Smooth muscle cell (in vitro differentiated cells): ENCODE data around the gene SUN3. TPM values are rescaled to one million over a fixed set of nuclear protein-coding genes. Genes with fewer than 3 reads are reported as not detected.
"Not testable (repeated sequence)": the region's sequence is repeated elsewhere in the genome, so short reads cannot be mapped to it uniquely, and the experiment has no call there.

Experiments
- DNase-seq: peaks from one replicate; lab custom pipeline; 2025; ENCODE audit not compliant: unreplicated experiment; lab: John Stamatoyannopoulos, UW
- H2AFZ ChIP-seq: fragments of 200-600 bp; sonication (generic); 2 replicates; pipeline ENCODE4 v1.6.0; 2016; ENCODE audit warnings: antibody characterized with exemption, low read depth, mild to moderate bottlenecking
- H3F3A ChIP-seq: fragments of 200-600 bp; sonication (generic); 2 replicates; pipeline ENCODE4 v1.6.0; 2017; ENCODE audit warnings: antibody characterized with exemption, low read depth
- H3K27ac ChIP-seq: fragments of 200-600 bp; sonication (generic); 2 replicates; pipeline ENCODE4 v1.5.1; 2016; ENCODE audit warnings: low read depth, mild to moderate bottlenecking
- H3K27me3 ChIP-seq: fragments of 200-600 bp; sonication (generic); 2 replicates; pipeline ENCODE4 v1.6.1; 2016; ENCODE audit warnings: low read depth, mild to moderate bottlenecking
- H3K36me3 ChIP-seq: fragments of 200-600 bp; sonication (generic); 2 replicates; pipeline ENCODE4 v1.5.1; 2016; ENCODE audit warnings: low read depth
- H3K4me1 ChIP-seq: fragments of 200-600 bp; sonication (generic); 2 replicates; pipeline ENCODE4 v1.5.1; 2016; ENCODE audit warnings: low read depth
- H3K4me2 ChIP-seq: fragments of 200-600 bp; sonication (generic); 2 replicates; pipeline ENCODE4 v1.6.0; 2016; ENCODE audit warnings: mild to moderate bottlenecking
- H3K4me3 ChIP-seq: fragments of 200-600 bp; sonication (generic); 2 replicates; pipeline ENCODE4 v1.5.1; 2016; ENCODE audit warnings: mild to moderate bottlenecking
- H3K79me2 ChIP-seq: fragments of 200-600 bp; sonication (generic); 2 replicates; pipeline ENCODE4 v1.6.0; 2016; ENCODE audit warnings: low read depth, mild to moderate bottlenecking
- H3K9ac ChIP-seq: fragments of 200-600 bp; sonication (generic); 2 replicates; pipeline ENCODE4 v1.6.0; 2016; ENCODE audit warnings: low read depth
- H3K9me3 ChIP-seq: fragments of 200-600 bp; sonication (generic); replicated peaks from 2 replicates; pipeline ENCODE4 v1.5.1; 2016; ENCODE audit warnings: low read depth
- H4K20me1 ChIP-seq: fragments of 200-600 bp; sonication (generic); 2 replicates; pipeline ENCODE4 v1.6.0; 2016; ENCODE audit warnings: low read depth
- WGBS: methylation state at CpG from one replicate; pipeline ENCODE4 v1.1.7; 2016; ENCODE audit warnings: low lambda C conversion rate; 5-methylcytosine and 5-hydroxymethylcytosine counted together
- polyA plus RNA-seq: library from polyadenylated mRNA; unstranded; fragments of >200 nt; fragmentation: Nextera tagmentation; extraction: Ambion mirVana; gene quantifications from 2 replicates; pipeline ENCODE4 v1.2.1, GENCODE V29; 2016
- total RNA-seq: library from RNA; depleted of rRNA; stranded (reverse); fragments of >200 nt; gene quantifications from 2 replicates; pipeline ENCODE4 v1.2.3, GENCODE V29; 2014
- TF ChIP-seq, protein P1 (sequence below): fragments of 200-600 bp; sonication (generic); IDR thresholded peaks from 2 replicates; pipeline ENCODE4 v1.5.1; 2017; ENCODE audit warnings: borderline replicate concordance, mild to moderate bottlenecking, antibody characterized with exemption; ENCODE audit not compliant: insufficient read depth, poor library complexity, severe bottlenecking

The SUN3 gene
- total and polyA plus RNA-seq, 2 experiments from 2014 or later = not detected

GRCh38 chr7:47943676-47944474 is 85.0 kb downstream of the SUN3 start:
- TF ChIP-seq, protein P1, sequence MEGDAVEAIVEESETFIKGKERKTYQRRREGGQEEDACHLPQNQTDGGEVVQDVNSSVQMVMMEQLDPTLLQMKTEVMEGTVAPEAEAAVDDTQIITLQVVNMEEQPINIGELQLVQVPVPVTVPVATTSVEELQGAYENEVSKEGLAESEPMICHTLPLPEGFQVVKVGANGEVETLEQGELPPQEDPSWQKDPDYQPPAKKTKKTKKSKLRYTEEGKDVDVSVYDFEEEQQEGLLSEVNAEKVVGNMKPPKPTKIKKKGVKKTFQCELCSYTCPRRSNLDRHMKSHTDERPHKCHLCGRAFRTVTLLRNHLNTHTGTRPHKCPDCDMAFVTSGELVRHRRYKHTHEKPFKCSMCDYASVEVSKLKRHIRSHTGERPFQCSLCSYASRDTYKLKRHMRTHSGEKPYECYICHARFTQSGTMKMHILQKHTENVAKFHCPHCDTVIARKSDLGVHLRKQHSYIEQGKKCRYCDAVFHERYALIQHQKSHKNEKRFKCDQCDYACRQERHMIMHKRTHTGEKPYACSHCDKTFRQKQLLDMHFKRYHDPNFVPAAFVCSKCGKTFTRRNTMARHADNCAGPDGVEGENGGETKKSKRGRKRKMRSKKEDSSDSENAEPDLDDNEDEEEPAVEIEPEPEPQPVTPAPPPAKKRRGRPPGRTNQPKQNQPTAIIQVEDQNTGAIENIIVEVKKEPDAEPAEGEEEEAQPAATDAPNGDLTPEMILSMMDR = no peak
- no peaks in the 10 kb centered on the region for H3F3A ChIP-seq
- no peaks in the 10 kb centered on the region for H3K27me3 ChIP-seq
- H3K36me3 ChIP-seq = no peaks in the 10 kb centered on the region
- H3K4me2 ChIP-seq = no peak overlapping the region
- no peak overlapping the region for H2AFZ ChIP-seq
- H3K4me3 ChIP-seq = no peak overlapping the region
- H3K4me1 ChIP-seq = peaks cover 5% of the 10 kb centered on the region
- no peaks in the 10 kb centered on the region for H3K79me2 ChIP-seq
- DNase-seq = no peak
- H3K27ac ChIP-seq = no peak overlapping the region
- H3K9me3 ChIP-seq = no peaks in the 10 kb centered on the region
- WGBS = 92% methylated on average over 8 of the region's 8 CpGs
- no peaks in the 10 kb centered on the region for H4K20me1 ChIP-seq
- no peak overlapping the region for H3K9ac ChIP-seq

GRCh38 chr7:47942651-47943050 is 86.3 kb downstream of the SUN3 start:
- not testable (repeated sequence) for H3K36me3 ChIP-seq, H3K4me3 ChIP-seq, H3K27ac ChIP-seq, H2AFZ ChIP-seq, H3K9me3 ChIP-seq, H4K20me1 ChIP-seq, H3K4me1 ChIP-seq, H3K4me2 ChIP-seq, H3K27me3 ChIP-seq, H3F3A ChIP-seq, DNase-seq, H3K9ac ChIP-seq, H3K79me2 ChIP-seq
- WGBS = 96% methylated on average over 10 of the region's 10 CpGs

DNA sequence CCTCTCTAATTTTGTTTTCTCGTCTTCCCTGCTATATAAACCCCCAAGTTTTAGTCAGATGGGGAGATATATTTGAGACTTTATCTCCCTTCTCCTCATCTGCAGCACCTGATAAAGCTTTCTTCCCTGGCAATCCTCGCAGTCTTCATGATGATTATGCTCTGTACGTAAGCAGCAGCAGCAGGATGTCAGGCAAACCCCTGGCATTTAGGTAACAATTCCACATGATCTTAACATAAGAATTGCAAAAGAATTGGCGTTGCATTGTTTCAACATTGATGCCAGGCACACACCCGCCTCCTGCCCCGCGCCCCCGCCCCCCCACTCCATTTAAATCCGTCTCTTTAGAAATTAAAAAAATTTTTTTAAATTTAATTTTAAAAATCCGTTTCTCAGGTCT is 86.8 kb downstream of the SUN3 start:
- DNase-seq = no peak
- Histone ChIP-seq H3K79me2 (no peaks in the 10 kb centered on the region), H3K27ac (peak overlapping the region; percentile 77), H2AFZ (no peak overlapping the region), H4K20me1 (no peaks in the 10 kb centered on the region), H3F3A (no peaks in the 10 kb centered on the region), H3K9me3 (no peaks in the 10 kb centered on the region), H3K4me2 (peak overlapping the region; percentile 3), H3K36me3 (no peaks in the 10 kb centered on the region), H3K4me3 (no peak overlapping the region), H3K9ac (peak overlapping the region; percentile 3), H3K4me1 (peaks cover 5% of the 10 kb centered on the region), H3K27me3 (no peaks in the 10 kb centered on the region)
- TF ChIP-seq, protein P1 = no peak
- WGBS = 82% methylated on average over 10 of the region's 10 CpGs

GRCh38 chr7:47941136-47941844 is 87.6 kb downstream of the SUN3 start:
- Histone ChIP-seq H3K27me3 (no peaks in the 10 kb centered on the region), H2AFZ (no peak overlapping the region), H3K9ac (peak overlapping the region; percentile 48), H3K4me2 (peak overlapping the region; percentile 34), H3K27ac (peak overlapping the region; percentile 77), H3K4me3 (no peak overlapping the region), H3K9me3 (no peaks in the 10 kb centered on the region), H3K79me2 (no peaks in the 10 kb centered on the region), H3K36me3 (no peaks in the 10 kb centered on the region), H3F3A (no peaks in the 10 kb centered on the region), H4K20me1 (no peaks in the 10 kb centered on the region), H3K4me1 (peaks cover 5% of the 10 kb centered on the region)
- no peak for DNase-seq
- 49% methylated on average over 9 of the region's 9 CpGs for WGBS
- TF ChIP-seq, protein P1 = no peak
